Lower lobe of right lung (tissue), 2 donors: Measurements from ENCODE around the gene SCN9A. TPM values are rescaled to one million over a fixed set of nuclear protein-coding genes. Genes with fewer than 3 reads are reported as not detected.

Experiments
- ATAC-seq, 2 donors: fragments of 200-7000 bp; cut with Tn5 transposase; one replicate each; pipeline ENCODE4 v1.9.1; 2020 to 2022; ENCODE audit warnings: mild to moderate bottlenecking in 2 of 2, moderate library complexity in 2 of 2
- DNase-seq: peaks from one replicate; pipeline ENCODE4 v3.0.0-alpha.2; 2020
- H3K27ac ChIP-seq: fragments of 200-600 bp; one replicate; pipeline ENCODE4 v1.8.0; 2022
- H3K27me3 ChIP-seq: fragments of 200-600 bp; one replicate; pipeline ENCODE4 v1.8.0; 2022; ENCODE audit warnings: low read depth
- H3K36me3 ChIP-seq: fragments of 200-600 bp; one replicate; pipeline ENCODE4 v1.8.0; 2022; ENCODE audit warnings: mild to moderate bottlenecking
- H3K4me1 ChIP-seq: fragments of 200-600 bp; one replicate; pipeline ENCODE4 v1.8.0; 2022
- H3K4me3 ChIP-seq: fragments of 200-600 bp; one replicate; pipeline ENCODE4 v1.8.0; 2022; ENCODE audit warnings: mild to moderate bottlenecking
- H3K9me3 ChIP-seq: fragments of 200-600 bp; one replicate; pipeline ENCODE4 v1.8.0; 2022
- intact Hi-C: fragments of 100-400 bp; cut with DNase I; formaldehyde crosslinking; loops from one replicate; pipeline ENCODE4 v1.11.0; 2022
- total RNA-seq: library from RNA; stranded (reverse); fragmentation: NEBNext Ultra II Directional; extraction: Animal tissue kit (Norgen Biotek cat#: 25700); gene quantifications from one replicate; pipeline ENCODE4 v1.2.1, GENCODE V29; 2021
- TF ChIP-seq, protein P1 (sequence below): fragments of 200-600 bp; IDR thresholded peaks from one replicate; pipeline ENCODE4 v1.8.0; 2022; ENCODE audit warnings: antibody characterized with exemption, mild to moderate bottlenecking
- donor health status: DM: no; HTN: yes; CAD: no; lungs with severe emphysema.

The SCN9A gene
- total RNA-seq, 1 donor from 2014 or later, result 13.6 TPM

DNA sequence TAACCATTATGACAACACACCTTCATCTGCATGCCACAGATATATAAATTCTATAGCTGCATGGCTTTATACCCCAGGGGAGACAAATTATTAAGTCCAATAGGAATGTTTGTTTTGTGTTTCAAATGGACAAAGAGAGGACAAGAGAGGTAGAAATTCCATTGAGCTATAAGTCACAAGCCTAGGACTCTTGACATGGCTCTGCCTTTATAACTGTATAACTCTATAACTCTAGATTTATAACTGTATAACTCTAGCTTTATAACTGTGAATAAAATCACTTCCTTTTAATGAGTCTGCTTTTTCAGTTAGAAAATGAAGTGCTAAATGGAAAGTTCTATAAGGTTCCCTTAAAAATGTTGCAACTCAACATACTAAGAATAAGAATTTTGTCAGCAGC lies 106.4 kb downstream of the SCN9A start:
- DNase-seq (no peak), ATAC-seq (no peak)
- H3K4me3 ChIP-seq, result no peak overlapping the region
- intact Hi-C loops, result no loop called here
- H3K36me3 ChIP-seq, result no peaks in the 10 kb centered on the region
- H3K27me3 ChIP-seq, result no peaks in the 10 kb centered on the region
- TF ChIP-seq, protein P1, sequence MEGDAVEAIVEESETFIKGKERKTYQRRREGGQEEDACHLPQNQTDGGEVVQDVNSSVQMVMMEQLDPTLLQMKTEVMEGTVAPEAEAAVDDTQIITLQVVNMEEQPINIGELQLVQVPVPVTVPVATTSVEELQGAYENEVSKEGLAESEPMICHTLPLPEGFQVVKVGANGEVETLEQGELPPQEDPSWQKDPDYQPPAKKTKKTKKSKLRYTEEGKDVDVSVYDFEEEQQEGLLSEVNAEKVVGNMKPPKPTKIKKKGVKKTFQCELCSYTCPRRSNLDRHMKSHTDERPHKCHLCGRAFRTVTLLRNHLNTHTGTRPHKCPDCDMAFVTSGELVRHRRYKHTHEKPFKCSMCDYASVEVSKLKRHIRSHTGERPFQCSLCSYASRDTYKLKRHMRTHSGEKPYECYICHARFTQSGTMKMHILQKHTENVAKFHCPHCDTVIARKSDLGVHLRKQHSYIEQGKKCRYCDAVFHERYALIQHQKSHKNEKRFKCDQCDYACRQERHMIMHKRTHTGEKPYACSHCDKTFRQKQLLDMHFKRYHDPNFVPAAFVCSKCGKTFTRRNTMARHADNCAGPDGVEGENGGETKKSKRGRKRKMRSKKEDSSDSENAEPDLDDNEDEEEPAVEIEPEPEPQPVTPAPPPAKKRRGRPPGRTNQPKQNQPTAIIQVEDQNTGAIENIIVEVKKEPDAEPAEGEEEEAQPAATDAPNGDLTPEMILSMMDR, result no peak
- no peaks in the 10 kb centered on the region for H3K9me3 ChIP-seq
- H3K4me1 ChIP-seq, result no peaks in the 10 kb centered on the region
- H3K27ac ChIP-seq, result no peak overlapping the region

DNA sequence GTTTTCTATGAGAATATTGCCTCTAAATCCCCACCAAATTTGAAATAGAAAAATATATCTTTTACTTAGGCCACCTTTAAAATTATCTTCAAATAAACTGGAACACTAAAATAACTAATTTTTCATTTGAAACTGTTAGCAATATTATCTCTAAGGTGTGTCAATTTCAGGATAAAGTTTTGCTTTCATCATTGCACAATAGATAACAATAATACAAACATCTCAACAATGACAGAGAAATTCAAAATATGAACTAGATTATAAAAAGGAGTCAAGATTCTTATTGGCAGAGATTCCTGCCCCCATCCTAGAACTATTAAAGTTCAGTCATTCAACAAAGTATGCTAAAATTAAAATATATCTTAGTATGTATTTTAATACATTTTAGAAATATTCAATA lies 117.9 kb downstream of the SCN9A start:
- no peaks in the 10 kb centered on the region for H3K27me3 ChIP-seq
- no peaks in the 10 kb centered on the region for H3K36me3 ChIP-seq
- no peak overlapping the region for H3K4me3 ChIP-seq
- intact Hi-C loops, result no loop called here
- no peak overlapping the region for H3K27ac ChIP-seq
- DNase-seq (no peak), ATAC-seq (no peak)
- no peaks in the 10 kb centered on the region for H3K9me3 ChIP-seq
- TF ChIP-seq, protein P1, result no peak
- H3K4me1 ChIP-seq, result no peaks in the 10 kb centered on the region

DNA sequence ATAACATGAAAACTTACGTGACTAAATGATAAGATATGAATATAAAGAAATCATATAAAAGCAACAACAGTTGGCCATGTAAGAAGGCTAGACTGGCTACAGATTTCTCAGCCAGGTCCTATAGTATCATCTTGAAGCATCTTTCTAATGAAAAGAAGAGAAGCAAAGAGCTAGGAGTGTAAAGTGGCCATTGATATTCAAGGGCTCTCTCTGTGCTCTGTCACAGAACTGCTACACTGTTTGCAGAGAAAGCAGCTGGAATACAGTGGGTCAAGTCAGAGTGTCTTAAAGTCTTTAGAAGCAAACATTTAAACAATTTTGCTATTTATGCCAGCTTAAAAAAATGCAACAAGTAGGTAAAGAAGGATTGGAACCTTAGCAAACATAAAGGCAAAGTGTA lies 118.8 kb downstream of the SCN9A start:
- Histone ChIP-seq H3K36me3 (no peaks in the 10 kb centered on the region), H3K4me3 (no peak overlapping the region), H3K27ac (no peak overlapping the region), H3K27me3 (no peaks in the 10 kb centered on the region), H3K9me3 (no peaks in the 10 kb centered on the region), H3K4me1 (no peaks in the 10 kb centered on the region)
- DNase-seq, result no peak
- intact Hi-C loops, result no loop called here
- no peak for ATAC-seq
- TF ChIP-seq, protein P1, result no peak

DNA sequence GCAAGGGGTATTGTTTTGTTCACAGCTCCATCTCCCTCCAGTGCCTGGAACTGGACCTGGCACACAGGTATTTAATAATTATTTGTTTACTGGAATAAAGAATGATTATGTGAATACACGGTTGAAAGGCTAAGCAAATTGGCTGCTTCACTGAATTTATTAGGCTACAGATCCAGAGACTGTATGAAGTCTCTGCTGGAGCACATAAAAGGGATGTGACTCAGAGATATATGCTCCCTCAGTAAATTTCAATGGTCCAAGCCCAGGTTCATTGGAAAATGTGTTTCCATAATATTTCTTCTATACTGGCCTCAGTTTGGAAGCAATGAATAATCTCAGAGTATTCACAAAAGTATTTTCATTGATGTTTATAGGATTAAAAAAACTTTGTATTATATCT lies 126.4 kb downstream of the SCN9A start:
- no peaks in the 10 kb centered on the region for H3K9me3 ChIP-seq
- H3K4me1 ChIP-seq, result no peaks in the 10 kb centered on the region
- TF ChIP-seq, protein P1, result no peak
- intact Hi-C loops, result no loop called here
- ATAC-seq, result no peak
- no peak overlapping the region for H3K27ac ChIP-seq
- no peaks in the 10 kb centered on the region for H3K27me3 ChIP-seq
- no peak overlapping the region for H3K4me3 ChIP-seq
- DNase-seq, result no peak
- no peaks in the 10 kb centered on the region for H3K36me3 ChIP-seq

DNA sequence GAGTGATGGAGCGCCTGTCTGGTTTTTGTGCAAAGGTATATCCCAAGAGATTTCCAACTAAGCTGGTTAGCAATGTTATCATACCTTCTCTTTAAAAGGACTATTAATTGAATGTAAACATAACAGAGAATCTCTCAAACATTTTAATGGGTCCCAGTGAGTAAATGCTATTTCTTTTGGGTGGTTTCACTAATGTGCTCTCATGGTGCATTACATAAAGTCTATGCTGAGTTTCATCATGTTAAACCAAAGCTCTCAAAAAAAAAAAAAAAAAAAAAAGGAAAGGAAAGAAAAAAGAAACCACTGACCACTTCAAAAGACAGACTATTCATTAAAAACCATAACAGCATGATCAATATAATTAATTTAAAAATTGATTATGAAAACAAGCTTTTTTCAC lies 128.8 kb downstream of the SCN9A start:
- Histone ChIP-seq H3K36me3 (no peaks in the 10 kb centered on the region), H3K4me1 (no peaks in the 10 kb centered on the region), H3K9me3 (no peaks in the 10 kb centered on the region), H3K27ac (no peak overlapping the region), H3K27me3 (no peaks in the 10 kb centered on the region), H3K4me3 (no peak overlapping the region)
- DNase-seq (no peak), ATAC-seq (no peak)
- intact Hi-C loops, result no loop called here
- TF ChIP-seq, protein P1, result no peak

DNA sequence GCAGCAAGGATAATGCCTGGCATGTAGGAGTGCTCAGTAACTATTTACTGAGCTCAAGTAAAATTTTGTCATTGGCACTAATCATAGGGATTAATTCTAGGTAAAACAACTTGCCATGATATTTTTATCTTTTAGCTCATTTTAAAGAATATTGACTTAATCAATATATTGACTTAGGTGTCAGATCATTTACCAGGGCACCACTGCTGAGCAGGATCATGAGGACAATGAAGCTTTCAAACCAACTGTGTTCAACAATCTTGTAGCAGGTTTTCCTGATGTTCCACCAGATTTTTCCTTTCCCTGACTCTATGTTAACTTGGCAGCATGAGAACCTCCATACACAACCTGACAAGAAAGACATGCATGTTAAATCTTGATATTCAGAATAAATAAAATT lies 133.4 kb downstream of the SCN9A start:
- DNase-seq (no peak), ATAC-seq (no peak)
- no peak overlapping the region for H3K27ac ChIP-seq
- no peak overlapping the region for H3K4me3 ChIP-seq
- intact Hi-C loops, result no loop called here
- TF ChIP-seq, protein P1, result no peak
- H3K4me1 ChIP-seq, result no peaks in the 10 kb centered on the region
- no peaks in the 10 kb centered on the region for H3K36me3 ChIP-seq
- no peaks in the 10 kb centered on the region for H3K9me3 ChIP-seq
- H3K27me3 ChIP-seq, result no peaks in the 10 kb centered on the region
